ENCODE data around the gene ADAMTSL1.

The ADAMTSL1 gene

GRCh38 chr9:18819418-18819817, 345.5 kb downstream of the ADAMTSL1 start:
- no peak overlapping the region for H3K4me3 ChIP-seq (ENCODE audit: low read depth, low read length)
- in situ Hi-C loops (cut with HindIII; ENCODE audit: low sequenced_read_pairs), result no loop called here
- TF ChIP-seq CTCF (IDR thresholded peaks at IDR 0.05; ENCODE audit: low read depth, low read length, missing control alignments), result no peak
- no peak for DNase-seq (ENCODE audit: low read depth)

- no peak for TF ChIP-seq CTCF (IDR thresholded peaks at IDR 0.05; ENCODE audit: low read depth, low read length, missing control alignments)
- H3K4me3 ChIP-seq (ENCODE audit: low read depth, low read length), result no peak overlapping the region
- DNase-seq (ENCODE audit: low read depth), result no peak
- in situ Hi-C loops (cut with HindIII; ENCODE audit: low sequenced_read_pairs), result no loop called here
These were observed 346.7 kb downstream of the ADAMTSL1 start for GRCh38 chr9:18820566-18821095.

- no peak for TF ChIP-seq CTCF (IDR thresholded peaks at IDR 0.05; ENCODE audit: low read depth, low read length, missing control alignments)
- in situ Hi-C loops (cut with HindIII; ENCODE audit: low sequenced_read_pairs), result no loop called here
- DNase-seq (ENCODE audit: low read depth), result peak; percentile 22
- no peak overlapping the region for H3K4me3 ChIP-seq (ENCODE audit: low read depth, low read length)
These were observed 347.8 kb downstream of the ADAMTSL1 start for GRCh38 chr9:18821788-18822187.

- no peak for TF ChIP-seq CTCF (IDR thresholded peaks at IDR 0.05; ENCODE audit: low read depth, low read length, missing control alignments)
- no peak for DNase-seq (ENCODE audit: low read depth)
- in situ Hi-C loops (cut with HindIII; ENCODE audit: low sequenced_read_pairs), result no loop called here
- H3K4me3 ChIP-seq (ENCODE audit: low read depth, low read length), result no peak overlapping the region
These were observed 348.9 kb downstream of the ADAMTSL1 start for GRCh38 chr9:18822850-18823249.

GRCh38 chr9:18824095-18824666, 350.2 kb downstream of the ADAMTSL1 start:
- H3K4me3 ChIP-seq (ENCODE audit: low read depth, low read length), result no peak overlapping the region
- no peak for DNase-seq (ENCODE audit: low read depth)
- TF ChIP-seq CTCF (IDR thresholded peaks at IDR 0.05; ENCODE audit: low read depth, low read length, missing control alignments), result peak; percentile 28
- in situ Hi-C loops (cut with HindIII; ENCODE audit: low sequenced_read_pairs), result no loop called here

- no peak overlapping the region for H3K4me3 ChIP-seq (ENCODE audit: low read depth, low read length)
- TF ChIP-seq CTCF (IDR thresholded peaks at IDR 0.05; ENCODE audit: low read depth, low read length, missing control alignments), result no peak
- no peak for DNase-seq (ENCODE audit: low read depth)
- in situ Hi-C loops (cut with HindIII; ENCODE audit: low sequenced_read_pairs), result no loop called here
These were observed 351.8 kb downstream of the ADAMTSL1 start for GRCh38 chr9:18825656-18826170.
